Effector memory CD8-positive, alpha-beta T cell (primary cell): ENCODE results near the gene KRTAP23-1.

Source experiments
- ATAC-seq: fragments of 150-1000 bp; cut with Tn5 transposase; replicated peaks from 2 replicates; pipeline ENCODE4 v1.10.0; 2021; ENCODE audit warnings: mild to moderate bottlenecking, moderate library complexity
- DNase-seq, 3 experiments: peaks; one replicate each; pipeline ENCODE4 v3.0.0; 2021
- H3K27ac Mint-ChIP-seq, 2 donors: one replicate each; pipeline ENCODE4 v1.8.0; 2022; ENCODE audit warnings: mild to moderate bottlenecking in 2 of 2, mixed read lengths in 2 of 2, moderate library complexity in 2 of 2
- H3K27me3 Mint-ChIP-seq, 2 donors: one replicate each; pipeline ENCODE4 v1.8.0; 2022; ENCODE audit warnings: mixed read lengths in 2 of 2
- H3K36me3 Mint-ChIP-seq: one replicate; pipeline ENCODE4 v1.8.0; 2022; ENCODE audit warnings: mild to moderate bottlenecking, moderate library complexity, mixed read lengths; ENCODE audit not compliant: insufficient read depth
- H3K4me1 Mint-ChIP-seq, 2 donors: one replicate each; pipeline ENCODE4 v1.8.0; 2022; ENCODE audit warnings: low read depth in 2 of 2, mixed read lengths in 2 of 2
- H3K4me3 Mint-ChIP-seq, 2 donors: one replicate each; pipeline ENCODE4 v1.8.0; 2022; ENCODE audit warnings: mild to moderate bottlenecking in 2 of 2, mixed read lengths in 2 of 2, moderate library complexity in 2 of 2
- H3K9me3 Mint-ChIP-seq, 2 donors: one replicate each; pipeline ENCODE4 v1.8.0; 2022; ENCODE audit warnings: mixed read lengths in 2 of 2

Gene KRTAP23-1

DNA sequence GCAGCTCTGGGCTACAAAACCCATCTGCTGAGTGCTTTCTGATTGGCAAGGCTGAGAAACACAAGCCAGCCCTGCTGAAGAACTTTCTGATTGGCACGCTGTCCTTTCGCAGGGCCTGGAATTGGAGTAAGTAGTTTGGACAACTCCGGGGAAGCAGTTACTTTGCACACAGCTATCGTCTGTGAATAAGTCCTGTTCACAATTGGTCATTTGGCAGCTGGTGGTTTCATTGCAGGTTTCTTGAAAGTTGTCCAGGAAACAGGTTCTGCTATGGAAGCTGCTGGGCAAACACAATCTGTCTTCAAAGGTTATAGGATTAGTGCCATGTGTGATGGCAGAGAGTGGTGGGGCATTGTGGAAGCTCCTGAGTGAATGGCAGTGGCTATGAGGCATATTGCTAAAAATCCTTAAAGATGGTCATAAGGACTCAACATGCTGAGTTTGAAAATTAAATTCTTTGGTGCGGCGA lies 11.1 kb downstream of the KRTAP23-1 start, which contains the start of gene KRTAP27-1:
TSS of gene KRTAP27-1 (minus strand) at position 419 of the 469 bp plus-strand sequence. CDS start at position 393, 26 bp downstream.
- Mint-ChIP-seq H3K36me3 (no peaks in the 10 kb centered on the region), H3K4me1 (no peaks in the 10 kb centered on the region), H3K27me3 (no peaks in the 10 kb centered on the region), H3K9me3 (peaks cover 0 to 9% of the 10 kb centered on the region in 2 donors), H3K27ac (no peak within 1 kb of the TSS), H3K4me3 (no peak within 1 kb of the TSS)
- ATAC-seq (no peak), DNase-seq (no peak)

- H3K4me3 Mint-ChIP-seq: no peak overlapping the region
- ATAC-seq (no peak), DNase-seq (no peak)
These were observed 11.8 kb downstream of the KRTAP23-1 start for GRCh38 chr21:30336596-30336995.

GRCh38 chr21:30333736-30334135 lies 14.7 kb downstream of the KRTAP23-1 start:
- Mint-ChIP-seq H3K9me3 (peaks cover 0 to 8% of the 10 kb centered on the region in 2 donors), H3K27me3 (no peaks in the 10 kb centered on the region), H3K4me1 (no peaks in the 10 kb centered on the region), H3K4me3 (no peak overlapping the region), H3K27ac (no peak overlapping the region), H3K36me3 (no peaks in the 10 kb centered on the region)
- no peak for DNase-seq
- no peak for ATAC-seq

More at GRCh38 chr21:30336596-30336995, 11.8 kb downstream of the KRTAP23-1 start:
- H3K9me3 Mint-ChIP-seq: peaks cover 0 to 9% of the 10 kb centered on the region in 2 donors
- H3K27me3 Mint-ChIP-seq: no peaks in the 10 kb centered on the region
- no peaks in the 10 kb centered on the region for H3K4me1 Mint-ChIP-seq
- no peak overlapping the region for H3K27ac Mint-ChIP-seq
- H3K36me3 Mint-ChIP-seq: no peaks in the 10 kb centered on the region

GRCh38 chr21:30332681-30333080 lies 15.7 kb downstream of the KRTAP23-1 start:
- no peak for ATAC-seq
- Mint-ChIP-seq H3K4me1 (no peaks in the 10 kb centered on the region), H3K36me3 (no peaks in the 10 kb centered on the region)

GRCh38 chr21:30329203-30329875 lies 19.1 kb downstream of the KRTAP23-1 start:
- H3K27ac Mint-ChIP-seq: no peak overlapping the region
- H3K27me3 Mint-ChIP-seq: no peaks in the 10 kb centered on the region
- no peaks in the 10 kb centered on the region for H3K4me1 Mint-ChIP-seq
- H3K36me3 Mint-ChIP-seq: no peaks in the 10 kb centered on the region
- no peak for DNase-seq
- no peaks in the 10 kb centered on the region for H3K9me3 Mint-ChIP-seq
- no peak for ATAC-seq
- no peak overlapping the region for H3K4me3 Mint-ChIP-seq

More at GRCh38 chr21:30332681-30333080, 15.7 kb downstream of the KRTAP23-1 start:
- H3K27me3 Mint-ChIP-seq: no peaks in the 10 kb centered on the region
- no peak overlapping the region for H3K27ac Mint-ChIP-seq
- H3K4me3 Mint-ChIP-seq: no peak overlapping the region
- DNase-seq: no peak
- H3K9me3 Mint-ChIP-seq: peaks cover 0 to 6% of the 10 kb centered on the region in 2 donors

DNA sequence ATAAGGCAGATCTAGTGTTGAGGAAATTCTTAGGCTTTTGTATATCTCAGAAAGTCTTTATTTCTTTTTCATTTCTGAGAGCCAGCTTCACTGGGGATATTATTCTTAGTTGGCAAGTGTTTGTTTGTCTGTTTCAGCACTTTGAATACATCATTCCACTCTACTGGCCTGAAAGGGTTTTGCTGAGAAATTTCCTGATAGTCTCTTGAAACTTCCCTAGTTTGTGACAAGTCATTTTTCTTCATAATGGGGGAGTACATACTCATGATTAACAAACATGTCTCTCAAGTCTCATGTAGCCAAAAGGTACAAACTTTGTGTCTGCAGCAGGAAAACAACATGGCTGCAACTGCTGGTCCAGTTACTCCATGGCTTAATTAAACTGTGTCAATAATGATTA lies 22.0 kb downstream of the KRTAP23-1 start:
- no peaks in the 10 kb centered on the region for H3K9me3 Mint-ChIP-seq
- no peak overlapping the region for H3K27ac Mint-ChIP-seq
- H3K4me1 Mint-ChIP-seq: no peaks in the 10 kb centered on the region
- ATAC-seq: no peak
- no peak for DNase-seq
- no peak overlapping the region for H3K4me3 Mint-ChIP-seq
- H3K36me3 Mint-ChIP-seq: no peaks in the 10 kb centered on the region
- H3K27me3 Mint-ChIP-seq: no peaks in the 10 kb centered on the region

DNA sequence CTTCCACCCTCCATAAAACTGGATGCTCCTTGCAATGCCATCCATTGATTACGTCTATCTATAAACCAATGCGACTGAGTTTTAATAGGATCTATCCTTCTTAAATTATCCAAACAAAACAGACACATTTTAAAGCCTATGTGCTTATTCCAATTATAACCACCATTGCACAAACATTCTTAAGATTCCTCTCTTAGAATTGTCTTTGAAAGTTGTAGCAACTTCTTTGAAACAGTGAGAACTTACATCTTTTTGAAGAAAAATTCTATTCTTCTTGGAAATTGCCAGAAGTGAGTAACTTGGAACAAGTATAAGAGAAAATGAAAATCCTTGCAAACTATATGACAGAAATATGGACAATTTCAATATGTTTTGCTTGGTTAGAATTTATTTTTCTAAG lies 28.2 kb downstream of the KRTAP23-1 start, which contains the start of gene KRTAP26-1:
TSS of gene KRTAP26-1 (minus strand) at position 101 of the 400 bp plus-strand sequence. CDS start 280 bp downstream, outside the sequence.
- no peak for DNase-seq
- H3K4me1 Mint-ChIP-seq: no peaks in the 10 kb centered on the region

GRCh38 chr21:30315701-30316100 lies 32.7 kb downstream of the KRTAP23-1 start:
- Mint-ChIP-seq H3K27me3 (no peaks in the 10 kb centered on the region), H3K9me3 (peaks cover 2 to 8% of the 10 kb centered on the region in 2 donors), H3K36me3 (no peaks in the 10 kb centered on the region), H3K4me3 (no peak overlapping the region), H3K4me1 (no peaks in the 10 kb centered on the region), H3K27ac (no peak overlapping the region)
- DNase-seq: no peak
- ATAC-seq: no peak

More for the DNA sequence above, 28.2 kb downstream of the KRTAP23-1 start, which contains the start of gene KRTAP26-1:
- Mint-ChIP-seq H3K36me3 (no peaks in the 10 kb centered on the region), H3K9me3 (peaks cover 2 to 8% of the 10 kb centered on the region in 2 donors), H3K27ac (no peak within 1 kb of the TSS), H3K4me3 (no peak within 1 kb of the TSS), H3K27me3 (no peaks in the 10 kb centered on the region)
- ATAC-seq: no peak

DNA sequence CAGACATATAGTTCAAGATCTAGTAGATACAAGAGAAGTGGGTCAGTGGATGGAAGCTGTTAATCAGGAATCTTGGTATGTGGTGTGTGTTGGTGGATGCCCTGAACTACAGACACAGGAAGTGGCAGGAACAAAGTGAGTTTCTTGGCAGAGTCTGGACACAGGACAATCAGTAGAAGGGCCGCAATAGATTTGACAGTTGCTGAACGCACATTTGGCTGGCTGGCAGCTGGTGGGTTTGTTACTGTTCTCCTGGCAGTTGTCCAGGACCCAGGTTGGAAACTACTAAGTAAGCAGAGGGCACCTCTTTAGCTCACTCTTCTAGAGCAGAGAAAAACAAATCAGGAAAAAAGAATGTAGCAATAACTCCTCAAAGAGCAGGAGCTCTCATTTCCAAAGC lies 41.5 kb downstream of the KRTAP23-1 start:
- H3K4me1 Mint-ChIP-seq: no peaks in the 10 kb centered on the region
- DNase-seq: no peak
- H3K27me3 Mint-ChIP-seq: no peaks in the 10 kb centered on the region
- H3K4me3 Mint-ChIP-seq: no peak overlapping the region
- no peak overlapping the region for H3K27ac Mint-ChIP-seq
- ATAC-seq: no peak
- H3K9me3 Mint-ChIP-seq: peaks cover 0 to 3% of the 10 kb centered on the region in 2 donors
- H3K36me3 Mint-ChIP-seq: no peaks in the 10 kb centered on the region

- Mint-ChIP-seq H3K4me1 (no peaks in the 10 kb centered on the region), H3K9me3 (peaks cover 0 to 6% of the 10 kb centered on the region in 2 donors), H3K4me3 (no peak overlapping the region), H3K36me3 (no peaks in the 10 kb centered on the region), H3K27ac (no peak overlapping the region), H3K27me3 (no peaks in the 10 kb centered on the region)
- DNase-seq (no peak), ATAC-seq (no peak)
These were observed 43.3 kb downstream of the KRTAP23-1 start for GRCh38 chr21:30305136-30305535.
